ENCODE measurements around the gene SLC9A5. TPM values are rescaled to one million over a fixed set of nuclear protein-coding genes. Genes with fewer than 3 reads are reported as not detected.

SLC9A5 gene
- polyA plus RNA-seq, 2 donors, result 0.11 to 0.43 TPM

DNA sequence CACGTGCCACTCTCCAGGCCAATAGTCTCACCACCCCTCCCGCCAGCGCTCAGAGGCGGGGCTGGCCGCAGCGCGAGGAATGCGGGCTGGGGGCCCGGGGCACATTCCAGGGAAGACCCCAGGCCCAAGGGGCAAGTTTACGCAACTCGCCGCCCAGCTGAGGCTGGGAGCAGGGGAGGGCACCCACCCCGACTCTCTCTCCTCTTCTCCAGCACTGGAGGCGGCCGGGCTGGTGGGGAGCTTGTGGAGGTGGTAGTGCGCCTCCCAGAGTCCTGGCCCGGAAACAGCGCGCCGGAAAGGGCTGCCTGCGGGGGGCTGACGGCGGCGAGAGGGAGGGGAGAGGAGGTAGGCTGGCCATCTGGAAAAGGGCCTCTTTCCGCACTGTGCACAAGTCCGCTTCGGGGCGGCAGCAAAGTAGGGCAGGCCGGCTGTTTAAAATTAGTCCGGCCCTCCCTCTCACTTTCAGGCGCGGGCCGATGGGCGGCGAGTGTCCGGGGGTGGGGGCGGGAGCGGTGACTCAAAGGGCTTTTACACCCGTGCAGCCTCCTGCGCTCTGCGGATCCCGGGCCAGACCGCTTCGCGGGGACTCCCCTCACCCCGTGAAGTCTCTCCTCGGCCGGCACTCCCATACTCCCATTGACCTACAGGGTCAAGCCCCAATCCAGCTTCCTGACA is 2.6 kb upstream of the SLC9A5 start:
- peaks cover 0 to 8% of the 10 kb centered on the region in 2 donors for H3K27me3 ChIP-seq (ENCODE audit: control insufficient read depth in 1 of 2, insufficient read depth in 2 of 2, low read length in 2 of 2)
- H3K4me1 ChIP-seq (ENCODE audit: control insufficient read depth in 2 of 2, insufficient read depth in 2 of 2, low read length in 1 of 2), result peaks cover 9 to 28% of the 10 kb centered on the region in 2 donors
- H3K36me3 ChIP-seq (ENCODE audit: control insufficient read depth in 2 of 2, insufficient read depth in 2 of 2, low read length in 1 of 2), result no peaks in the 10 kb centered on the region
- 1% methylated on average over 47 to 48 of the region's 48 CpGs for WGBS, 2 donors
- no peaks in the 10 kb centered on the region for H3K9me3 ChIP-seq (ENCODE audit: control insufficient read depth in 2 of 2, insufficient read depth in 1 of 2, low read depth in 1 of 2, low read length in 1 of 2)
- H3K4me3 ChIP-seq (ENCODE audit: low read depth in 1 of 2, low read length in 2 of 2), result peak overlapping the region; percentile 51 to 70
- peak overlapping the region; percentile 84 for H3K27ac ChIP-seq (ENCODE audit: low read depth in 2 of 2, low read length in 1 of 2)

DNA sequence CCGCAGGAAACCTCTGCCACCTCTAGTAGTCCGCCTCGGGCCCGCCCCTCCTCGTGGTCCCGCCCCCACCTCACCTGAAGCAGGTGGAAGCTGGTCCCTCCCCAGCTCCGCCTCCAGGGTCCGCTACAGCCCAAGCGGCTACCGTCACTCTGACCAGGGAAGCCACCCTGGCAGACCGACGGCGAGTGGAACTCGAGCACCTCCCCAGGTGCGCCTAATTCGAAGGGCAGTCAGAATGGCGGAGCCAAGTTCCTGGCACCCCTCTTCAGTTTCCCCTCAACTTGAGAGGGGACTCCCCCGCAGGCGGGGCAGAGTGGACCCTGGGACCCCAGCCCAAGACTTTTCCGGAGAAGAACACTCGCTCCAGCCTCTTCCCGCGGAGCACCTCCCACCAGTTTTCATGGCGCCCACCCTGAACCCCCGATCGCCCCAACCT is 2.0 kb upstream of the SLC9A5 start:
- peak overlapping the region; percentile 51 to 70 for H3K4me3 ChIP-seq (ENCODE audit: low read depth in 1 of 2, low read length in 2 of 2)
- H3K27me3 ChIP-seq (ENCODE audit: control insufficient read depth in 1 of 2, insufficient read depth in 2 of 2, low read length in 2 of 2), result peaks cover 0 to 8% of the 10 kb centered on the region in 2 donors
- H3K9me3 ChIP-seq (ENCODE audit: control insufficient read depth in 2 of 2, insufficient read depth in 1 of 2, low read depth in 1 of 2, low read length in 1 of 2), result no peaks in the 10 kb centered on the region
- H3K4me1 ChIP-seq (ENCODE audit: control insufficient read depth in 2 of 2, insufficient read depth in 2 of 2, low read length in 1 of 2), result peaks cover 9 to 28% of the 10 kb centered on the region in 2 donors
- 0% methylated on average over 26 of the region's 26 CpGs for WGBS, 2 donors
- peak overlapping the region; percentile 84 for H3K27ac ChIP-seq (ENCODE audit: low read depth in 2 of 2, low read length in 1 of 2)
- no peaks in the 10 kb centered on the region for H3K36me3 ChIP-seq (ENCODE audit: control insufficient read depth in 2 of 2, insufficient read depth in 2 of 2, low read length in 1 of 2)

DNA sequence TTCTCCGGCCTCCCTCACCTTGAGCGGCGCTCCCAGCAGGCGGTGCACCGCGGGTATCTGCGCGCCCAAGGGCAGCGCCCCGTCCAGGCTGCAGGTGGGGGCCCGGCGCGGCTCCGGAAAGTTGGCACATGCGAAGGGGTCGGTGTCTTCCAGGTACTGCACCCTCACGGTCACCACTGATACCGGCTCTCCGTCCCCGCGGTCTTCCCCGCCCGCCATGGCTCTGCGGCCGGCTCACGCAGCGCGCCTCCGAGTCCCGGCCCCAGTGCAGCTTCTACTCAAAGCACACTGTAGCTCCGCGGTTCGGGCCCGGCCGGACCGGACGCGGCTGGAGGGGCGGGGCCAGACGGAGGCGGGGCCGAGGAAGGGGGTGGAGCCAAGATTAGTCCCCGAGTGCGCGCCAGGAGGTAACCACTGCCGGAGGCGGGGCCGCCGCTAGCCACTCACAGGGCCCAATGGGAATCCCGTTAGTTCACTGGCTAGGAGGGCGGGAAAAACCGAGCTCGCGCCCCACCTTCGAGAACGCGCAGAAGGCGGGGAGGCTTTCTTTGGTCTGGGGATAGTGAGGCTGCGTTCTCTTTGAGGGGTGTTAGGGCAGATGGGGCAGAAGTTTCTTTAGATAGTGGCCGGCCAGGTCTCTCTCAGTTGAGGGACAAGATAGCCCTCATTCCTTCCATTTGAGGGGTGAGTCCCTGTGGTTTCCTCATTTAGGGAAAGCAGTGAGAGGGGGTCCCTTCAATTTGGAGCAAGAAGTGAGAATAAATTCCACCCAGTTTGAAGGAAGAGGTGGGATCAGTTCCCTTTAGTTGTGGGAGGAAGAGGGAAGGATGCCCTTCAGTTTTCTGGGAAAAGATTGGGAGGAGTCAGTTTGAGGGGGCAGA is 1.3 kb upstream of the SLC9A5 start, which contains the start of gene FHOD1:
Gene FHOD1 (minus strand): TSS at position 290 of the 881 bp plus-strand sequence. CDS start 71 bp downstream, at position 219.
- peaks cover 9 to 28% of the 10 kb centered on the region in 2 donors for H3K4me1 ChIP-seq (ENCODE audit: control insufficient read depth in 2 of 2, insufficient read depth in 2 of 2, low read length in 1 of 2)
- peaks cover 0 to 8% of the 10 kb centered on the region in 2 donors for H3K27me3 ChIP-seq (ENCODE audit: control insufficient read depth in 1 of 2, insufficient read depth in 2 of 2, low read length in 2 of 2)
- 0% methylated on average over 60 of the region's 60 CpGs for WGBS, 2 donors
- peak within 1 kb of the TSS; percentile 51 to 70 for H3K4me3 ChIP-seq (ENCODE audit: low read depth in 1 of 2, low read length in 2 of 2)
- H3K9me3 ChIP-seq (ENCODE audit: control insufficient read depth in 2 of 2, insufficient read depth in 1 of 2, low read depth in 1 of 2, low read length in 1 of 2), result no peaks in the 10 kb centered on the region
- H3K27ac ChIP-seq (ENCODE audit: low read depth in 2 of 2, low read length in 1 of 2), result peak within 1 kb of the TSS; percentile 84
- no peaks in the 10 kb centered on the region for H3K36me3 ChIP-seq (ENCODE audit: control insufficient read depth in 2 of 2, insufficient read depth in 2 of 2, low read length in 1 of 2)

DNA sequence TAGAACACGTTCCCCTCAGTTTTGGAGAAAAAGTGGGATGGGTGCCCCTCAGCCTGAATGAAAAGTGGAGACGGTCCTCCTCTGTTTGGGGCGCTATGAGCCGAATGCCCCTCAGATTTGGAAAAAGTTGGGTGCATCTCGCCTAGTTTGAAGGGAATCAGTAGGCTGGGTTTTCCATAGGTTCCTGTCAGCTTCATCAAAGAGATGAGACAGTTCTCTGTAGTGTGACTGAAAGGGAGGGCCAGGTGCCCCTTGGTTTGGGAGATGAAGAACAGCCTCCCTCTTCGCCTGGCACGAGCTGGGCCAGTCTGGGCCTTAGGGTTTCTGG is 742 bp upstream of the SLC9A5 start:
- Histone ChIP-seq H3K4me1 (ENCODE audit: control insufficient read depth in 2 of 2, insufficient read depth in 2 of 2, low read length in 1 of 2) (peaks cover 9 to 28% of the 10 kb centered on the region in 2 donors), H3K36me3 (ENCODE audit: control insufficient read depth in 2 of 2, insufficient read depth in 2 of 2, low read length in 1 of 2) (no peaks in the 10 kb centered on the region), H3K27ac (ENCODE audit: low read depth in 2 of 2, low read length in 1 of 2) (no peak overlapping the region), H3K27me3 (ENCODE audit: control insufficient read depth in 1 of 2, insufficient read depth in 2 of 2, low read length in 2 of 2) (peaks cover 0 to 8% of the 10 kb centered on the region in 2 donors), H3K4me3 (ENCODE audit: low read depth in 1 of 2, low read length in 2 of 2) (peak overlapping the region; percentile 24 to 27), H3K9me3 (ENCODE audit: control insufficient read depth in 2 of 2, insufficient read depth in 1 of 2, low read depth in 1 of 2, low read length in 1 of 2) (no peaks in the 10 kb centered on the region)
- WGBS, 2 donors, result 5 to 6% methylated on average over 7 of the region's 7 CpGs

DNA sequence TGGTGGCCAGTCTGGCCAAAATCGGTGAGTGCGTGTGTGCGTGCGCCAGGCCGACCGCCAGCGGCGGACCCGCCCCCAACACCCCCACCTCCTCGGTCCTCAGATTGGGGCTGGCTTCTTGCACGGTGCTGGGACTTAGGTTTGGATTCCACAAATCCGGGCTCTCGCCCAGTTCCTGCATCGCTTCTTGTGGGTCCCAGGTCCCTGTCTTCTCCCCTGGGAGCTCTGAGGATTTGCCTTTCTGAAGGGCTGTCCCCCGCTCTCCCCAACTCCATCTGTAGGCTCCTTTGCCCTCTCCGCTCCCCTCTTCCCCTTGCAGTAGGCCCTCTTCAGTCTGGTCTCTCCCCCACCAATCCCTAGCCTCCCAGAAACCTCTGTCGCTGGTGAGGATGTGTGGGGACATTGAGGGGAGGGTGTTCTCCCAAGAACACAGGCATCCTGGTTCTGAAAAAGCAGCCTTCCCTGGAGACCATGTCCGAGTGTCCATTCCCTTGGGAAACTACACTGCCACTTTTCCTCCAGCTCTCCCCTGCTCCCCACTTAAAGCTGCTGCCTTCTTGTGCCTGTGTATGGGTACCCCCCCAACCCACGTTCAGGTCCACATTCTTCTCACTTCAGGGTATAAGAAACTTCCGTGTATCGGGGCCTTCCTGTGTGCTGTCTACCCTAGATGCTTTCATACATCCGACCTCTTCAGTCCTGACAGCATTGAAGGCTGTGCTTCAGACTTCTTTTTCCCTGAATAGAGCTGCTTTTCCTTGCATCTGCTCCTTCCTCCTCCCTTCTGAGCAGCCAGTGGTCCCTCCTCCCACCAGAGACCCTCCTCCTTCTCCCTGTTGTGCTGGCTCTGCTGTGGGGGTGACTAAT is 632 bp downstream of the SLC9A5 start:
- Histone ChIP-seq H3K4me3 (ENCODE audit: low read depth in 1 of 2, low read length in 2 of 2) (peak overlapping the region; percentile 24 to 27), H3K36me3 (ENCODE audit: control insufficient read depth in 2 of 2, insufficient read depth in 2 of 2, low read length in 1 of 2) (no peaks in the 10 kb centered on the region), H3K27ac (ENCODE audit: low read depth in 2 of 2, low read length in 1 of 2) (no peak overlapping the region), H3K4me1 (ENCODE audit: control insufficient read depth in 2 of 2, insufficient read depth in 2 of 2, low read length in 1 of 2) (peaks cover 9 to 28% of the 10 kb centered on the region in 2 donors), H3K9me3 (ENCODE audit: control insufficient read depth in 2 of 2, insufficient read depth in 1 of 2, low read depth in 1 of 2, low read length in 1 of 2) (no peaks in the 10 kb centered on the region), H3K27me3 (ENCODE audit: control insufficient read depth in 1 of 2, insufficient read depth in 2 of 2, low read length in 2 of 2) (peaks cover 0 to 8% of the 10 kb centered on the region in 2 donors)
- 21 to 23% methylated on average over 22 of the region's 22 CpGs for WGBS, 2 donors

DNA sequence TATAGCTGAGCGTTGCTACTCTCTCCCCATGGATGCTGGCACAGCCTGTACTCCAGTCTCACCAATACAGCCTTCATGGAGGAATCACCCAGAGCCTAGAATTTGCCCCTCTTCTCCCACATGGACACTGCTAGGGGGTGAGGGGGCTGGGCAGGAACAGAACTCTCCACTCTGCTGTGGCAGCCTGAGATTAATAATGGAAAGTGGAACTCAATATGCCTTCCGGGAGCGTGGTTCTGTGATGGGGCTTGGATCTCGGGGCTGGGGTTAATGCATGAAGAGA is 1.2 kb downstream of the SLC9A5 start:
- H3K4me3 ChIP-seq (ENCODE audit: low read depth in 1 of 2, low read length in 2 of 2), result no peak overlapping the region
- peaks cover 0 to 8% of the 10 kb centered on the region in 2 donors for H3K27me3 ChIP-seq (ENCODE audit: control insufficient read depth in 1 of 2, insufficient read depth in 2 of 2, low read length in 2 of 2)
- peaks cover 5 to 24% of the 10 kb centered on the region in 2 donors for H3K4me1 ChIP-seq (ENCODE audit: control insufficient read depth in 2 of 2, insufficient read depth in 2 of 2, low read length in 1 of 2)
- H3K36me3 ChIP-seq (ENCODE audit: control insufficient read depth in 2 of 2, insufficient read depth in 2 of 2, low read length in 1 of 2), result no peaks in the 10 kb centered on the region
- WGBS, 2 donors, result 69 to 77% methylated on average over 4 of the region's 4 CpGs
- no peak overlapping the region for H3K27ac ChIP-seq (ENCODE audit: low read depth in 2 of 2, low read length in 1 of 2)
- no peaks in the 10 kb centered on the region for H3K9me3 ChIP-seq (ENCODE audit: control insufficient read depth in 2 of 2, insufficient read depth in 1 of 2, low read depth in 1 of 2, low read length in 1 of 2)

DNA sequence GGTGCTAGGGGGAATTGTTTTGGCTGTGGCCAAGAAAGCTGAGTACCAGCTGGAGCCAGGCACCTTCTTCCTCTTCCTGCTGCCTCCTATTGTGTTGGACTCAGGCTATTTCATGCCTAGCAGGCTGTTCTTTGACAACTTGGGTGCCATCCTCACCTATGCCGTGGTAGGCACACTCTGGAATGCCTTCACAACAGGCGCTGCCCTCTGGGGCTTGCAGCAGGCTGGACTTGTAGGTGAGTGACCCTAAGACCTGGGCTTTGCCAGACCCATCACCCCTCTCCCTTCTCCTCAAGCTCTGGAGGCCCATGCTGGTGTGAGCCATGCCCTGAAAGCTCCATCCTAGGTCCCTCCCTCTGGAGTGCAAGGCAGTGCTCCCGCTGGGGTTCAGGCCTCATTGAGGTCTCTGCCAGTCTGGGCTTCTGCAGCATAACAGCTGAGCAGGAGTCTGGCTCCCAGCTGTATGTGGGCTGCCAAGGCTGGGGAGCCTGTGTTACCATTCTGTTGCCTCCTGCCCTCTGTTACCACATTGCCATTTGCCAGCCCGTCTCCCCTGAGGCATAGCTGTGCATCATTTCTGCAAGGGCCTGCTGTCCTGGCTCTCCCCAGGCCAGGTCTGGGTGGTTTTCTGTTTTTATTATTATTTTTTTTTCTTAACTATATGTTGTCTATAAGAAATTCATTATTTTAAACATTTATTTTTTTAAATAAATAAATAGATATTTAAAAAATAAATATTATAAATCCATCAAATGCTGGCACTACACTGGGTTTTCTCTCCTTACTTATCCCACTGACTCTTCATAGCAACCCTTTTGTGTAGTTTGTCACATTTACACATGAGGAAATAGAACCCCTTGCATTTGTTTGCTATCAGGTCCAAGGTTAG is 4.1 kb downstream of the SLC9A5 start:
- Histone ChIP-seq H3K27ac (ENCODE audit: low read depth in 2 of 2, low read length in 1 of 2) (no peak overlapping the region), H3K27me3 (ENCODE audit: control insufficient read depth in 1 of 2, insufficient read depth in 2 of 2, low read length in 2 of 2) (peaks cover 0 to 8% of the 10 kb centered on the region in 2 donors), H3K4me1 (ENCODE audit: control insufficient read depth in 2 of 2, insufficient read depth in 2 of 2, low read length in 1 of 2) (peaks cover 2 to 12% of the 10 kb centered on the region in 2 donors), H3K4me3 (ENCODE audit: low read depth in 1 of 2, low read length in 2 of 2) (no peak overlapping the region), H3K36me3 (ENCODE audit: control insufficient read depth in 2 of 2, insufficient read depth in 2 of 2, low read length in 1 of 2) (no peaks in the 10 kb centered on the region), H3K9me3 (ENCODE audit: control insufficient read depth in 2 of 2, insufficient read depth in 1 of 2, low read depth in 1 of 2, low read length in 1 of 2) (no peaks in the 10 kb centered on the region)
- WGBS, 2 donors, result 86 to 94% methylated on average over 4 of the region's 4 CpGs

DNA sequence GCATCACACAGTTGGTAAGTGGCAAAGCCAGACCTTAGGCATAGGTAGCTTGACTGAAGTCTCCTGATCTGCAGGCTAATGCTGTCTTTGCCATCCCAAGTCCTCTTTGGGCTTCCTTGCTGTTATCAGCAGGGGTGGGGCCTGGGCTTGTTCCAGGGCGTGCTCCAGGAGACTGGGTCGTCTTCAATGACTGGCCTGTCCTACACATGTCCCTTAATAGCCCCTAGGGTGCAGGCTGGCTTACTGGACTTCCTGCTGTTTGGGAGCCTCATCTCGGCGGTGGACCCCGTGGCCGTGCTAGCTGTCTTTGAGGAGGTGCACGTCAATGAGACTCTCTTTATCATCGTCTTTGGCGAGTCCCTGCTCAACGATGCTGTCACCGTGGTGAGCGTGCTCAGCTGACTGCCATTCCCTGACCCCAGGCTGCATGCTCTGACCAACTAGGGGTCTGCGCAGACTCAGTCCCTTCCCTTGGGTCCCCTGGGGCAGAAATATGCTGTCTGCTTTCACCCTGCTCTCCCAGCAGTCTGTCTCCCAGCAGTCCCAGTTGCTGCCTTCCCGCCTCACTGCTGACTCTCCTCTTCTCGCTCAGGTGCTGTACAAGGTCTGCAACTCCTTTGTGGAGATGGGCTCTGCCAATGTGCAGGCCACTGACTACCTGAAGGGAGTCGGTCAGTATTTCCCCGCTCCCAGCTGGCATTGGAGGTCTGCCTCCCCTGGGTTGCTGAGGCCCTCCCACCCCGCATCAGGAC is 6.2 kb downstream of the SLC9A5 start:
- no peaks in the 10 kb centered on the region for H3K4me1 ChIP-seq (ENCODE audit: control insufficient read depth in 2 of 2, insufficient read depth in 2 of 2, low read length in 1 of 2)
- H3K36me3 ChIP-seq (ENCODE audit: control insufficient read depth in 2 of 2, insufficient read depth in 2 of 2, low read length in 1 of 2), result no peaks in the 10 kb centered on the region
- 83 to 86% methylated on average over 18 of the region's 18 CpGs for WGBS, 2 donors
- H3K27me3 ChIP-seq (ENCODE audit: control insufficient read depth in 1 of 2, insufficient read depth in 2 of 2, low read length in 2 of 2), result no peaks in the 10 kb centered on the region
- no peak overlapping the region for H3K4me3 ChIP-seq (ENCODE audit: low read depth in 1 of 2, low read length in 2 of 2)
- H3K27ac ChIP-seq (ENCODE audit: low read depth in 2 of 2, low read length in 1 of 2), result no peak overlapping the region
- no peaks in the 10 kb centered on the region for H3K9me3 ChIP-seq (ENCODE audit: control insufficient read depth in 2 of 2, insufficient read depth in 1 of 2, low read depth in 1 of 2, low read length in 1 of 2)
